ENCODE results near the gene CCDC102A. TPM values are rescaled to one million over a fixed set of nuclear protein-coding genes. Genes with fewer than 3 reads are reported as not detected.
A peak's percentile ranks its signal among the peaks of the same experiment; 100 is the strongest.

The CCDC102A gene
- total and polyA plus RNA-seq, 2 of the 13 experiments (the other 11 are each of a cell fraction or from before 2014, with no cell fraction given): 2.1 to 2.8 TPM

- peak; percentile 27; the same call in 1 of the 2 replicates for TF ChIP-seq MXD3 (CRISPR knock-in tag; IDR thresholded peaks at IDR 0.05)
- TF ChIP-seq ZSCAN21 (CRISPR knock-in tag; IDR thresholded peaks at IDR 0.05; ENCODE audit: borderline replicate concordance): no peak; the same call in 1 of the 2 replicates
- peak; percentile 64; the same call in 1 of the 2 replicates for TF ChIP-seq FOXC1 (CRISPR knock-in tag; IDR thresholded peaks at IDR 0.05; ENCODE audit: borderline replicate concordance)
- no peak for TF ChIP-seq SUZ12 (IDR thresholded peaks at IDR 0.05; ENCODE audit: low read depth, low read length)
- TF ChIP-seq ZNF609 (CRISPR knock-in tag; IDR thresholded peaks at IDR 0.05; ENCODE audit: borderline replicate concordance): 0 out of 2 replicates have a peak, but pooled peaks have one; percentile 42
- TF ChIP-seq ZFAT (CRISPR knock-in tag; conservative IDR thresholded peaks at IDR 0.05): no peak
- TF ChIP-seq ZNF451 (CRISPR knock-in tag; IDR thresholded peaks at IDR 0.05): no peak; the same call in 1 of the 2 replicates
- TF ChIP-seq EZH2 (conservative IDR thresholded peaks at IDR 0.05; ENCODE audit: low read depth, low read length): no peak
- TF ChIP-seq ZNF484 (CRISPR knock-in tag; IDR thresholded peaks at IDR 0.05; ENCODE audit: borderline replicate concordance, low read depth): no peak
- no peak for TF ChIP-seq ZNF788 (CRISPR knock-in tag; IDR thresholded peaks at IDR 0.05; ENCODE audit: borderline replicate concordance)
- TF ChIP-seq ZZZ3 (CRISPR knock-in tag; IDR thresholded peaks at IDR 0.05; ENCODE audit: borderline replicate concordance): no peak
- no peak for TF ChIP-seq YEATS2 (CRISPR knock-in tag; IDR thresholded peaks at IDR 0.05; ENCODE audit: borderline replicate concordance)
- TF ChIP-seq ZNF264 (CRISPR knock-in tag; IDR thresholded peaks at IDR 0.05): no peak
- TF ChIP-seq ZNF615 (CRISPR knock-in tag; IDR thresholded peaks at IDR 0.05; ENCODE audit: borderline replicate concordance): no peak
- TF ChIP-seq ZNF792 (CRISPR knock-in tag; IDR thresholded peaks at IDR 0.05): no peak
- no peak; the same call in 1 of the 2 replicates for TF ChIP-seq SALL1 (CRISPR knock-in tag; IDR thresholded peaks at IDR 0.05)
- peak; percentile 21; the same call in 1 of the 2 replicates for TF ChIP-seq ZNF547 (CRISPR knock-in tag; IDR thresholded peaks at IDR 0.05)
- no peak; the same call in 1 of the 2 replicates for TF ChIP-seq ZNF280B (CRISPR knock-in tag; IDR thresholded peaks at IDR 0.05; ENCODE audit: borderline replicate concordance)
- TF ChIP-seq ZNF354B (CRISPR knock-in tag; IDR thresholded peaks at IDR 0.05): no peak
- no peak; the same call in 1 of the 2 replicates for TF ChIP-seq ZKSCAN5 (CRISPR knock-in tag; IDR thresholded peaks at IDR 0.05)
- TF ChIP-seq POLR2AphosphoS2 (IDR thresholded peaks at IDR 0.05; ENCODE audit: low read depth, low read length): no peak
- TF ChIP-seq SALL2 (CRISPR knock-in tag; IDR thresholded peaks at IDR 0.05): peak; percentile 22; the same call in 1 of the 2 replicates
- 0 out of 2 replicates have a peak, but pooled peaks have one; percentile 56 for TF ChIP-seq ZNF564 (CRISPR knock-in tag; IDR thresholded peaks at IDR 0.05)
These were observed 50.2 kb downstream of the CCDC102A start, which contains the start of gene DOK4 (continued) for GRCh38 chr16:57485916-57486857.

All from HepG2 (cell line).